ENCODE data around the gene ST6GALNAC4.

ST6GALNAC4 gene

GRCh38 chr9:127916720-127917581 lies at the start of gene ST6GALNAC4:
ST6GALNAC4 (minus strand) TSS chr9:127917041; CDS start chr9:127916419, 622 bp downstream.
- TF ChIP-seq CTCF (IDR thresholded peaks at IDR 0.05) = no peak

DNA sequence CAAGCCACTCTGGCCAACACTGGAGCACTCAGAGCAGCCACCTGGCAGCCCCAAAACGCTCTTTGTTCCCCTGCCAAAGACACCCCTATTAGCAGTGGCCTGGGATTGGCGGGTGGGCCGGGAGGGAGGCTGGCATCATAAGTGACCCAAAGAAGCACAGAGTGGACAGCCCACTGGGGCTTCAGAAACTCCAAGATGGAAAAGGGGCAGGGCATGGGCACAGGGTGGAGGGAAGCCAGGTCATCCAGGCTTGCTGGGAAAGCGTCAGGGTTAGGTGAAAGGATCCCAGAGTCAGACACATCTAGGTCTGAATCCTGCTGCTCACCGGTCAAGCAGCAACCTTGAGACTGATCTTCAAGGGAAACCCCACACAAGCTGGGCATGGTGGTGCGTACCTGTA lies 49.1 kb upstream of the ST6GALNAC4 start:
- no peak for TF ChIP-seq CTCF (IDR thresholded peaks at IDR 0.05)

DNA sequence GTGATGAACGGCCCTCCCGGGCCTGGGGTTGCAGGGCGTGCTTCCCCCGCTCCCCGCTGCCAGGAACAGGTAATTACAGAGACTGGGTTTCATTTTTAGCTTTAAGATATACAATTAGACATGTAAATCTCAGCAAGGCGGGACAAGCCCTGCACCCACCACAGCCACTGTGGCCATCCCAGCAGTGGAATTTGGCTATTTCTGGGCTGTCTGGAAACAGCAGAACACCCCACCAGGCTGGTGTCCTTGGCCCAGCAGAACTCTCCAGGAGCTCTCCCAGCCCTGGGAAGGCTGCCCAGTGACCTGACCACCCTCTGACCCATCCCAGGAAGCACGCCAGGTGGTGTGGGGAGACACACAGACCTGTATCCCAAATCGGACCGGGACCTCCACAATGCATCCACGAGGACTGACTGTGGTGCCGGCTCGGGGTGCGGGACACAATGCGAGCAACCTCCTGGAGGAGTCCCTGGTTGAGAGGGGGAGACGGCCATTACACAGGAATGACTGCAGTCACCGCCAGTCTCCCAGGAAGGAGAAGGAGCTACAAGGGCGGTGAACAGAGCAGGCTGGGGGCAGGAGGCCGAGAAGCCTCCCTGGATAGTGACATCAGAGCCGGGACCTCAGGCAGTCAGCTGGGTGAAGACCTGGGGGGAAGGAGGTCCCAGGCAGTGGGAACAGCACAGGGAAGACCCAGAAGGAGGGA lies 46.7 kb upstream of the ST6GALNAC4 start:
- no peak for TF ChIP-seq CTCF (IDR thresholded peaks at IDR 0.05)

DNA sequence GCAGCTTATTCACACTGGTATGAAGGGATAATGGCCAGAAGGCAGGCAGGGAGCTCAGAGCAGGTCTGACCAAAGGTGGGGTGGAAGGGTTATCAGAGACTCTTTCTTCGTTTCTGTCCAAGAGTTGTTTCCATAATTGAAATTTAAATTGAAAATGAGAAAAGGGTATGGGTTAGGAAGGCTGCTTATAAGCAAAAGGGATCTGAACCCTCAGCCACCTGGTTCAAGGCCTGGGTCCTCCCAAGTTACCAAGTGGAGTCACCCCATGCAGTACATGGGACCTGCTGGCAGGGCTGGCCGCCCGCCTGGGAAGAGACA lies 46.2 kb upstream of the ST6GALNAC4 start:
- no peak for TF ChIP-seq CTCF (IDR thresholded peaks at IDR 0.05)

GRCh38 chr9:127962278-127962677 lies 45.4 kb upstream of the ST6GALNAC4 start:
- TF ChIP-seq CTCF (IDR thresholded peaks at IDR 0.05) = no peak

- no peak for TF ChIP-seq CTCF (IDR thresholded peaks at IDR 0.05)
Observed at GRCh38 chr9:127961613-127962155, 44.8 kb upstream of the ST6GALNAC4 start.

DNA sequence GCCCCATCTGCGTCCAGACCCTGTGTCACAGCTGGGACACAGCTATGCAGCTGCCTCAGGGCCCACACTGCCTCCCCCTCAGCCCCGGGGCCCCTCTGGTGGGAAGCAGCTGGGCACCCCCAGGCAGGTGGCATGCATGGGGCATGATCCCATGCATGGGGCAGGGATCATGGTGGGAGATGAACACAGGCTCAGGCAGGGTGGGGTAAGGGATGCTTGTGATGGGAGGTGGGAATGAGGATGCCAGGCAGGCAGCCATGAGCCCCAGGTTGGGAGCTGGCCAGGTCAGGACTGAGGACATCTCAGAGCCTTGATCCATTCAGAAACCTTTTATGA lies 44.3 kb upstream of the ST6GALNAC4 start:
- no peak for TF ChIP-seq CTCF (IDR thresholded peaks at IDR 0.05)

Data from LNCAP (cell line).